PC-3 (cell line): ENCODE data around the gene PDK1. TPM values are rescaled to one million over a fixed set of nuclear protein-coding genes. Genes with fewer than 3 reads are reported as not detected.

Source experiments
- ATAC-seq: fragments of 200-7000 bp; cut with Tn5 transposase; 2 replicates; pipeline ENCODE4 v1.9.1; 2020; ENCODE audit warnings: mild to moderate bottlenecking, moderate library complexity
- BruUV-seq: library from RNA; stranded (reverse); fragments of 400-500 nt; replicated peaks from 2 replicates; lab custom pipeline; 2021; lab: Mats Ljungman, UMichigan
- CTCF ChIA-PET: fragments of 300-600 bp; sonication (Branson Sonifier 250); formaldehyde crosslinking; loops from one replicate; lab custom pipeline; 2022; ENCODE audit warnings: antibody characterized with exemption; lab: Charles Lee
- POLR2A ChIA-PET: fragments of 300-600 bp; sonication (Branson Sonifier 250); formaldehyde crosslinking; loops from one replicate; lab custom pipeline; 2022; ENCODE audit warnings: antibody characterized with exemption; ENCODE audit not compliant: unreplicated experiment; lab: Charles Lee
- DNase-seq: peaks from one replicate; pipeline ENCODE4 v3.0.0-alpha.2; 2015
- H2AFZ ChIP-seq: fragments of 300-600 bp; sonication (generic); 2 replicates; pipeline ENCODE4 v1.6.0; 2016; ENCODE audit warnings: antibody characterized with exemption, low read length
- H3F3A ChIP-seq: fragments of 300-600 bp; sonication (generic); one replicate; pipeline ENCODE4 v1.6.0; 2017; ENCODE audit warnings: antibody characterized with exemption, low read length, control low read depth, mild to moderate bottlenecking; ENCODE audit not compliant: unreplicated experiment
- H3K27ac ChIP-seq: fragments of 300-600 bp; sonication (generic); 2 replicates; pipeline ENCODE4 v1.5.1; 2016; ENCODE audit warnings: mild to moderate bottlenecking, low read length
- H3K27me3 ChIP-seq: fragments of 300-600 bp; sonication (generic); 2 replicates; pipeline ENCODE4 v1.6.1; 2016; ENCODE audit warnings: low read length, mixed read lengths
- H3K36me3 ChIP-seq: fragments of 300-600 bp; sonication (generic); 2 replicates; pipeline ENCODE4 v1.6.1; 2016; ENCODE audit warnings: low read depth, mixed run types, low read length, mixed read lengths
- H3K4me1 ChIP-seq: fragments of 300-600 bp; sonication (generic); 2 replicates; pipeline ENCODE4 v1.5.1; 2016; ENCODE audit warnings: low read length; ENCODE audit not compliant: insufficient read depth
- H3K4me2 ChIP-seq: fragments of 300-600 bp; sonication (generic); 2 replicates; pipeline ENCODE4 v1.6.0; 2016; ENCODE audit warnings: low read length
- H3K4me3 ChIP-seq: fragments of 300-600 bp; sonication (generic); 2 replicates; pipeline ENCODE4 v1.5.1; 2016; ENCODE audit warnings: mild to moderate bottlenecking, low read length, mixed read lengths
- H3K79me2 ChIP-seq: fragments of 300-600 bp; sonication (generic); 2 replicates; pipeline ENCODE4 v1.6.1; 2017; ENCODE audit warnings: low read length, mixed read lengths
- H3K9ac ChIP-seq: fragments of 300-600 bp; sonication (generic); 2 replicates; pipeline ENCODE4 v1.6.0; 2016; ENCODE audit warnings: mild to moderate bottlenecking, low read length
- H3K9me2 ChIP-seq: fragments of 300-600 bp; sonication (generic); replicated peaks from 2 replicates; pipeline ENCODE4 v1.6.1; 2016; ENCODE audit warnings: mixed run types, low read length, mixed read lengths
- H3K9me3 ChIP-seq: fragments of 300-600 bp; sonication (generic); 2 replicates; pipeline ENCODE4 v1.6.1; 2016; ENCODE audit warnings: low read length, mixed read lengths
- H4K20me1 ChIP-seq: fragments of 300-600 bp; sonication (generic); 2 replicates; pipeline ENCODE4 v1.6.1; 2016; ENCODE audit warnings: low read length, mixed read lengths
- CTCF ChIP-seq: fragments of 300-600 bp; sonication (generic); conservative IDR thresholded peaks from 2 replicates; pipeline ENCODE4 v1.5.1; 2017; ENCODE audit warnings: antibody characterized with exemption, low read depth, mild to moderate bottlenecking, low read length
- EZH2 ChIP-seq: fragments of 300-600 bp; sonication (generic); IDR thresholded peaks from one replicate; pipeline ENCODE4 v1.6.1; 2017; ENCODE audit warnings: antibody characterized with exemption, mild to moderate bottlenecking, low read length; ENCODE audit not compliant: unreplicated experiment
- EZH2phosphoT487 ChIP-seq: fragments of 300-600 bp; sonication (generic); IDR thresholded peaks from 2 replicates; pipeline ENCODE4 v1.6.1; 2018; ENCODE audit warnings: mild to moderate bottlenecking, antibody characterized with exemption, low read length, borderline replicate concordance
- intact Hi-C: fragments of 100-400 bp; cut with micrococcal nuclease; formaldehyde crosslinking; loops from 2 replicates; pipeline ENCODE4 v1.9.0; 2023
- total RNA-seq: library from RNA; depleted of rRNA; stranded (reverse); fragments of >200 nt; gene quantifications from 2 replicates; pipeline ENCODE4 v1.2.3, GENCODE V29; 2014

Gene PDK1
- total RNA-seq, 1 experiment from 2014 or later, result 45.8 TPM

DNA sequence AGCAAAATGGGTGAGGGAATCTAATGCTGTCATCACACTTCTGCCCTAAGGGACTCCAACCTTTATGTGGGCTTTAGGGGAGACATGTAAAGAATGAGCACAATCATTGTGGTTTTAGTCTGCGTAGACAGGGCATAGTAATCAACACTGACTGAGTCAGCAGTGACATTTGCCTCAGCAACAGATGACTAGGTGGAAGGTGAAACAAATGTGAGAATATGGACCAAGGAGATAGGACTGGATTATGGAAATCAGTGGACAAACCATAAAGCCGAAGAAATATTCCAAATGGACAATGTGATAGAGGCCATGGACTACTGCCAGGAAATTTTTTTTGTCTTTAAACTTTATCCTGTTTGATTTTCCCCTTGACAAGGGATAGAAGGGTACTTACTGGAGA is 83.9 kb downstream of the PDK1 start:
- DNase-seq (peak; percentile 90), ATAC-seq (peak; percentile 68)
- Histone ChIP-seq H3K4me1 (peaks cover 52% of the 10 kb centered on the region), H2AFZ (no peak overlapping the region), H3K9me3 (no peaks in the 10 kb centered on the region), H3K36me3 (no peaks in the 10 kb centered on the region), H3K79me2 (no peaks in the 10 kb centered on the region), H3F3A (no peaks in the 10 kb centered on the region), H3K9ac (peak overlapping the region; percentile 77), H3K9me2 (no peaks in the 10 kb centered on the region), H3K27ac (peak overlapping the region; percentile 94), H4K20me1 (no peaks in the 10 kb centered on the region), H3K4me2 (peak overlapping the region; percentile 35), H3K27me3 (no peaks in the 10 kb centered on the region), H3K4me3 (no peak overlapping the region)
- ChIA-PET CTCF (no interaction called here), POLR2A (no interaction called here)
- BruUV-seq, result no TSS peak
- intact Hi-C loops, result no loop called here
- TF ChIP-seq EZH2phosphoT487 (no peak), EZH2 (no peak), CTCF (no peak)

- Histone ChIP-seq H3K4me1 (peaks cover 55% of the 10 kb centered on the region), H3K27me3 (no peaks in the 10 kb centered on the region), H3K9me2 (no peaks in the 10 kb centered on the region), H3K9ac (peak overlapping the region; percentile 77), H2AFZ (no peak overlapping the region), H3K9me3 (no peaks in the 10 kb centered on the region), H3K4me3 (no peak overlapping the region), H3F3A (no peaks in the 10 kb centered on the region), H3K4me2 (peak overlapping the region; percentile 35; the same call in 1 of the 2 replicates), H3K36me3 (no peaks in the 10 kb centered on the region), H4K20me1 (no peaks in the 10 kb centered on the region), H3K27ac (peak overlapping the region; percentile 94), H3K79me2 (no peaks in the 10 kb centered on the region)
- peak; percentile 45 for DNase-seq
- TF ChIP-seq EZH2phosphoT487, result no peak
- no peak for TF ChIP-seq EZH2
- no peak for TF ChIP-seq CTCF
- intact Hi-C loops, result no loop called here
- ATAC-seq, result peak; percentile 16
- BruUV-seq, result no TSS peak
- CTCF ChIA-PET, result no interaction called here
- POLR2A ChIA-PET, result no interaction called here
Observed at GRCh38 chr2:172640389-172640788, 84.5 kb downstream of the PDK1 start.

- Histone ChIP-seq H3K4me2 (peak overlapping the region; percentile 13), H3F3A (no peaks in the 10 kb centered on the region), H3K79me2 (no peaks in the 10 kb centered on the region), H3K9me2 (no peaks in the 10 kb centered on the region), H3K27me3 (no peaks in the 10 kb centered on the region), H3K4me1 (peaks cover 66% of the 10 kb centered on the region), H3K27ac (peak overlapping the region; percentile 95), H2AFZ (no peak overlapping the region), H3K4me3 (no peak overlapping the region), H3K9ac (peak overlapping the region; percentile 65), H3K9me3 (no peaks in the 10 kb centered on the region), H3K36me3 (no peaks in the 10 kb centered on the region), H4K20me1 (no peaks in the 10 kb centered on the region)
- ATAC-seq (no peak), DNase-seq (no peak)
- TF ChIP-seq EZH2 (no peak), CTCF (no peak), EZH2phosphoT487 (no peak)
- no TSS peak for BruUV-seq
- POLR2A ChIA-PET, result no interaction called here
- CTCF ChIA-PET, result no interaction called here
- intact Hi-C loops, result no loop called here
Observed at GRCh38 chr2:172642301-172643020, 86.6 kb downstream of the PDK1 start.
